VCaP (cell line): ENCODE measurements around the gene MYEOV.

ENCODE experiments used
- H3K27ac ChIP-seq: fragments of 450-650 bp; 2 replicates; pipeline ENCODE4 v1.5.1; 2017
- TF ChIP-seq, protein P1 (sequence below): fragments of 450-650 bp; conservative IDR thresholded peaks from 2 replicates; pipeline ENCODE4 v1.5.1; 2017; ENCODE audit warnings: mild to moderate bottlenecking, moderate library complexity

The MYEOV gene

DNA sequence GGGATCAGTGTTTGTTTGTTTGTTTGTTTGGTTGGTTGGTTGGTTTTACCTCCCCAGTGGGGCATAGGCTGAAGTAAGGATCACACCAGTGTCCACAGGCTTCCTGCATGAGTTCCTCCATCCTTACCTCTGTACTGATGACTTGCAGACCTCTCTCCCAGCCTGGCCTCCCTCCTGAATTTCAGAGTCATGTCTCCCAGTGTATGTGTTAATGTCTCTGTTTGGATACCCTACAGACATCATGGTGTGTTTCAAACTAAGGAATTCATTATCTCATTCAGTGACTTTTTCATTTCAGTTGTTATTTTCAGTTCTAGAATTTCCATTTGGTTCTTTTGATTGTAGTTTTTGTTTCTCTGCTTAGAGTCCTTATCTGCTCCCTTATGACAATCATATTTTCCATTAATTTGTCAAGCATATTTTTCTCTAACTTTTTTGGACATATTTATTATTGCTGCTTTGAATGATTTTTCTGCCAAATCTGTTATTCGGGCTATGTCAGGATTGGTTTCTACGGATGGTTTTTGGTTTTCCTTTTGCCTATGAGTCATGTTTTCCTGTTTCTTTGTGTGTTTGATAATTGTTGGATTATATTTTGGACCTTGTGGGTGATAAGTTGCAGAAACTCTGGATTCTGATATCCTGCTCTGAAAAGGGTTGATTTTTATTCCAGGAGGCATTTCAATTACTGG, 23.6 kb downstream of the MYEOV start:
- TF ChIP-seq, protein P1, sequence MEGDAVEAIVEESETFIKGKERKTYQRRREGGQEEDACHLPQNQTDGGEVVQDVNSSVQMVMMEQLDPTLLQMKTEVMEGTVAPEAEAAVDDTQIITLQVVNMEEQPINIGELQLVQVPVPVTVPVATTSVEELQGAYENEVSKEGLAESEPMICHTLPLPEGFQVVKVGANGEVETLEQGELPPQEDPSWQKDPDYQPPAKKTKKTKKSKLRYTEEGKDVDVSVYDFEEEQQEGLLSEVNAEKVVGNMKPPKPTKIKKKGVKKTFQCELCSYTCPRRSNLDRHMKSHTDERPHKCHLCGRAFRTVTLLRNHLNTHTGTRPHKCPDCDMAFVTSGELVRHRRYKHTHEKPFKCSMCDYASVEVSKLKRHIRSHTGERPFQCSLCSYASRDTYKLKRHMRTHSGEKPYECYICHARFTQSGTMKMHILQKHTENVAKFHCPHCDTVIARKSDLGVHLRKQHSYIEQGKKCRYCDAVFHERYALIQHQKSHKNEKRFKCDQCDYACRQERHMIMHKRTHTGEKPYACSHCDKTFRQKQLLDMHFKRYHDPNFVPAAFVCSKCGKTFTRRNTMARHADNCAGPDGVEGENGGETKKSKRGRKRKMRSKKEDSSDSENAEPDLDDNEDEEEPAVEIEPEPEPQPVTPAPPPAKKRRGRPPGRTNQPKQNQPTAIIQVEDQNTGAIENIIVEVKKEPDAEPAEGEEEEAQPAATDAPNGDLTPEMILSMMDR: no peak
- H3K27ac ChIP-seq: no peak overlapping the region

DNA sequence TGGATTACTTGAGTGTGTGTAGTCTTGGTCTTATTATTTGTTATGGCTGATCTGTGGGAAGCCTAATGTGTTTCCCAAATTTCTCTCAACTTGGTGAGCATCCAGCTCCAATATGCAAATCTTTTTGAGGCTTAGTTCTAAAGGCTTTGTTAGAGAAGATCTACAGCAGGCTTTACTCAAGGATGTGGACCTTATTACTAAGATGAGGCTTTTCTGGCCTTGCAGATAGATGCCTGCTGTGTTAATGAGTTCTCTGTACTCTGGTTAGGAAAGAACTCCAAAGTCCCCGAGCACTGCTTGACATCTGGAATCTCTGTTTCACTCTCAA, 24.1 kb downstream of the MYEOV start:
- no peak overlapping the region for H3K27ac ChIP-seq
- TF ChIP-seq, protein P1: no peak

DNA sequence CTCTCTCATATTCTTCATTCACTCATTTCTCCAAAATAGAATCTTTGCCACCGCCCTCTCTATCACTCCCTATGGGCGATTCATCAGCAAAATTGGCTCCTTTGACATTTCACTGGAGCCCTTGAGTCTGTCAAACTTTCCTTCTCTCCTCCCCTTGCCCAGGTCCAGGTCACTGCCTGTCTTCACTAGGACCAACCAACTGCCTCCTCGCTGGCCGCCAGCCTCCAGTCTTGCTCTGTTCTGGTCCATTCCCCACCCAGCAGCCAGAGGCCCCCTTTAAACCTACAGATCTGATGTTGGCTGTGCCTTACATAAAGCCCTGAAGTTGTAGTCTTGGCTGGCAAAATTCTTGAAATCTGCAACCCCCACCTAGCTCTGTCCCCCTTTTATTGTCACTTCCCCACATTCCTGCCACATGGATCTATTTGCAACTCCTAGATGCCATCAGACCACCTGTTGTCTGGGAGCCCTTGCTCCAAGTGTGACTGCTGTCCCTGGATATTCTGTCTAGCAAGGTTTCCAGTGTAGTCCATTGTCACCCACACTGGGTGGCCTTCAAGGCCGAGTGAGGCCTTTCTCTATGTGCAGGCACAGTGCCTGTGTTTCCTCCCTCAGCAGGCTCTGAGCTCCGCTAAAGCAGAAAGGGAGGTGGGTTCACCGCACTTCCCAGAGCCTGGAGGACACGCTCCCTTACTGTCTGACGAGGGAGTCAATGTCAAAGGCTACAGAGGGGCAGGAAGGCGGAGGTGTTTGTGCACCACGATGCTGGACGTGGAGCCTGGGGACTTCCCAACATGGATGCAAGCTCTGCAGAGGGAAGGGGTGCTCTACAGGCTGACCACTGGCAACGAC, 25.5 kb downstream of the MYEOV start:
- H3K27ac ChIP-seq: no peak overlapping the region
- TF ChIP-seq, protein P1: no peak

DNA sequence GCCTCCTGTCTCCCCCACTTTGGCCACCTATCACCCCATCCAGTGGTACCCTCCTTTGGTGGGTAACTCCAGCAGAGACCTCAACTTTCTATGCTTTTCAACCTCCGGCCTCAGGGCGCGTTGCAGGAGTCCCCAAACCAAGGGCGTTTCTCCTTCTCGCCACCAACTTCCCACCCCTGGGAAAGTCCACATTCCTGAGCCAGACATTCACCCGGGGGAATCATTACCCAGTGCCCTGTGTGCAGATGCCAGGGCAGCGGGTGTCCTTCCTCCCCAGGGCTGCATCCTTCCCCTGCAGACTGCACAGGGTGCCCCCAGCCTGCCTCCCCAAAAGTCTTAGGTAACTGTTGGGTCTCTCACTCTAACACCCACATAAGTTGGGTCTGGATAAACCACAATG, 26.4 kb downstream of the MYEOV start:
- no peak overlapping the region for H3K27ac ChIP-seq
- TF ChIP-seq, protein P1: no peak

DNA sequence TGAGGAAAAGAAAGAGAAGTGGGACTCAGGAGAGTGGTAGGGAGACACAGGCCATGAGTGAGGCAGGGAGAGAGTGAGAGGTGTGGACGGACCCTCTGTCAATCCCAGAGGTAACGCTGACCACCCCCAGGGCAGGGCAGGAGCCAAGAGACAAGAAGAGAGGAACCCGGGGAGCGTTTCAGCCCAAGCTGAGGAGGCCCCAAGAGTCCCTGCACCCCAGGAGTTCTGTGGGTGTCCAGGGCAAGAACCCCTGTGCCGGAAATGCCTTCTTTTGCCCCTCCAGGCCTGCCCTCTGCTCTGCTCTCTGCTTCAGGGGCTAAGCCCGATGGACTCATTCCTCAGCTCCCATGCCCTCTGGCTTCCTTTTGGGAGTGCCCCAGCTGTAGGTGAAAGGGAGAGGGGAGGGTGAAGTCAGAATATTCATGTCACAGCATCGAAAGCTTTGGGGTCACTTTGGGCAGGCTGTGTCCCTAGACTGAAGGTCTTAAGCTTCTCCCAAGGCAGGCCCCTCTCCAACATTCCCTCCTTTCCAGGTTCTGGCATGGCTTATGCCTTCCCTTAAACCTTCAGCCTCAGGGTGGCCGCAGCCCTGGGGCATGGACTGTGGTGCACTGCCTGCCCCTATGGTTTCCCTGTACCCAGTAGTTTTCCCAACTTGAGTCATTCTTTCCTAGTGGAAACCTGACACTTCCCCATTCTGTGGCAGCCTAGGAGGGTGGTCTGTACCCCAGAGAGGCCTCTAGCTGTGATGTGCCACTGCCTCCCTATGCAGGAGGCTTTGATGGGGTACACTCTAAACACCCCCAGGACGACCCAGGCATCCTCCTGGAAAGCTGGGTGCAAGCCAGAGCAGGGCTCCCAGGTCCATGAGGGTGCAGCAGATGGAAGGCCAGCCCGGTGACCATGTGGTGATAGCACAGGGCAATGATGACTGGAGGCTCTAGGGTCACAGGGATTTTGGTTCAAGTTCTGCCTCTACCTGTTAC, 27.1 kb downstream of the MYEOV start:
- TF ChIP-seq, protein P1: no peak
- H3K27ac ChIP-seq: no peak overlapping the region

DNA sequence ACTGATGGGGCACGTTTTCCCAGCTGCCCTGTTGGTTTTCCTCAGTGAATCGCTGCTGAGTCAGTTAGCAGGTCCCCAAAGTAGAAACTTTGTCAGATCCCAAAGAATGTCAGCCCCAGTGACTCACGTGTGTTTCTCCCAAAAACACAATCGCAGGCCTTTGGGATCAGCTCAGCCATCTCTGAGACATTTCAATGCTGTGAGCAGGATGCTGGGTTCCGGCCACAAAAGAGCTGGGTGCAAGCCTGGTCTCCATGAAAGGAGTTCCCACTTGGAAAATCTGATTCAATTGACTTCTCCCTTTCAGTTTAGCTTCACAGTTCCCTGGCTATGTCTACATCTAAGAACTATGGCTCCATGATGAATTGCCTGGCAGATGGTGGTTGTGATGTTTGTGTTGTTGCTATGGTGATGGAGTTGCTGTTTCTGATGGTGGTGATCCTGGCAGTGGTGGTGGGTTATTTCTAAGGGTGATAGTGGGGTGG, 28.0 kb downstream of the MYEOV start:
- no peak overlapping the region for H3K27ac ChIP-seq
- TF ChIP-seq, protein P1: no peak
